Right lobe of liver (tissue), 6 donors: Measurements from ENCODE around the gene E2F6. TPM values are rescaled to one million over a fixed set of nuclear protein-coding genes. Genes with fewer than 3 reads are reported as not detected.

Experiments
- ATAC-seq, 4 donors: fragments of 200-7000 bp; cut with Tn5 transposase; one replicate each; pipeline ENCODE4 v1.9.1; 2020; ENCODE audit warnings: mild to moderate bottlenecking in 4 of 4, moderate library complexity in 4 of 4
- DNase-seq, 3 donors: peaks; one replicate each; pipeline ENCODE4 v3.0.0-alpha.2; 2020
- H3K27ac ChIP-seq, 3 donors: fragments of 200-600 bp; one replicate each; pipeline ENCODE4 v1.8.0; 2022
- H3K27me3 ChIP-seq, 2 donors: fragments of 200-600 bp; one replicate each; pipeline ENCODE4 v1.8.0; 2022
- H3K36me3 ChIP-seq, 4 donors: fragments of 200-600 bp; sonication (generic) in 1 of 4; one replicate each; pipeline versions ENCODE4 v1.5.1 to v1.8.0; 2017 to 2022; ENCODE audit warnings: control low read depth in 1 of 4
- H3K4me1 ChIP-seq, 4 donors: fragments of 200-600 bp; sonication (generic) in 1 of 4; one replicate each; pipeline versions ENCODE4 v1.5.1 to v1.8.0; 2017 to 2022; ENCODE audit warnings: control low read depth in 1 of 4
- H3K4me3 ChIP-seq, 3 donors: fragments of 200-600 bp; one replicate each; pipeline ENCODE4 v1.8.0; 2022
- H3K9me3 ChIP-seq, 4 donors: fragments of 200-600 bp; sonication (generic) in 1 of 4; one replicate each; pipeline versions ENCODE4 v1.5.1 to v1.8.0; 2017 to 2022; ENCODE audit warnings: control low read depth in 1 of 4
- CTCF ChIP-seq, 4 donors: fragments of 200-600 bp in 3 of 4; fragments of 450-650 bp in 1 of 4; IDR thresholded peaks; one replicate each; pipeline versions ENCODE4 v1.5.1 to v1.8.0; 2016 to 2022; ENCODE audit warnings: antibody characterized with exemption in 4 of 4, mild to moderate bottlenecking in 2 of 4
- POLR2A ChIP-seq: fragments of 450-650 bp; IDR thresholded peaks from one replicate; pipeline ENCODE4 v1.6.1; 2017; ENCODE audit warnings: antibody characterized with exemption, mild to moderate bottlenecking
- WGBS: methylation state at CpG from one replicate; pipeline ENCODE4 v1.1.6; 2018; ENCODE audit warnings: low coverage, low lambda C conversion rate; ENCODE audit not compliant: insufficient coverage; ENCODE audit errors: missing lambda C conversion rate; 5-methylcytosine and 5-hydroxymethylcytosine counted together
- intact Hi-C, 2 donors: fragments of 100-400 bp; cut with DNase I; formaldehyde crosslinking; loops; one replicate each; pipeline versions ENCODE4 v1.11.2 to v1.14.1; 2022
- total RNA-seq, 6 experiments: library from RNA; depleted of rRNA in 2 of 6; stranded (reverse); fragments of >200 nt in 2 of 6; fragmentation: NEBNext Ultra II Directional in 3 of 6; extraction: Animal tissue kit (Norgen Biotek cat#: 25700) in 3 of 6; gene quantifications; one replicate each; pipeline versions ENCODE4 v1.1.0 to v1.2.4, GENCODE V29; 2016 to 2023
- donor health status: DM: no; HTN: yes; CAD: no.
- donor health status: DM: no; HTN: no; CAD: no.
- donor health status: DM: no; HTN: no; CAD: no.
- donor health status: DM: no; HTN: yes; CAD: no.
- donor health status: DM: no; HTN: yes; CAD: no.

The E2F6 gene
- total RNA-seq, 6 experiments from 2014 or later: 4.4 to 9.9 (median 5.8) TPM

- intact Hi-C loops: no loop called here
- Histone ChIP-seq H3K4me1 (no peaks in the 10 kb centered on the region), H3K27ac (no peak overlapping the region), H3K27me3 (no peaks in the 10 kb centered on the region), H3K36me3 (no peaks in the 10 kb centered on the region), H3K9me3 (no peaks in the 10 kb centered on the region), H3K4me3 (no peak overlapping the region)
- 98% methylated on average over 8 of the region's 9 CpGs for WGBS
- no peak for DNase-seq
- TF ChIP-seq CTCF (IDR thresholded peaks at IDR 0.05) (no peak), POLR2A (no peak)
- ATAC-seq: no peak
Observed at GRCh38 chr2:11438555-11439080, 27.3 kb downstream of the E2F6 start.

GRCh38 chr2:11437602-11438001 is 28.4 kb downstream of the E2F6 start:
- no peaks in the 10 kb centered on the region for H3K9me3 ChIP-seq
- no peak overlapping the region for H3K27ac ChIP-seq
- no peak for TF ChIP-seq POLR2A
- no peak for TF ChIP-seq CTCF (IDR thresholded peaks at IDR 0.05)
- no peaks in the 10 kb centered on the region for H3K27me3 ChIP-seq
- no peak overlapping the region for H3K4me3 ChIP-seq
- intact Hi-C loops: no loop called here
- no peaks in the 10 kb centered on the region for H3K36me3 ChIP-seq
- no peaks in the 10 kb centered on the region for H3K4me1 ChIP-seq
- WGBS: 94% methylated on average over 3 of the region's 5 CpGs
- DNase-seq: no peak
- no peak for ATAC-seq

GRCh38 chr2:11435036-11435435 is 30.9 kb downstream of the E2F6 start:
- DNase-seq (no peak), ATAC-seq (no peak)
- no peak overlapping the region for H3K27ac ChIP-seq
- H3K9me3 ChIP-seq: no peaks in the 10 kb centered on the region
- H3K4me3 ChIP-seq: no peak overlapping the region
- H3K4me1 ChIP-seq: no peaks in the 10 kb centered on the region
- no peak for TF ChIP-seq CTCF (IDR thresholded peaks at IDR 0.05)
- TF ChIP-seq POLR2A: no peak
- intact Hi-C loops: no loop called here
- WGBS: 90% methylated on average over 3 of the region's 8 CpGs
- no peaks in the 10 kb centered on the region for H3K27me3 ChIP-seq
- no peaks in the 10 kb centered on the region for H3K36me3 ChIP-seq

- ATAC-seq (peak in 1 of 4 donors; percentile 21), DNase-seq (no peak)
- Histone ChIP-seq H3K27ac (no peak overlapping the region), H3K27me3 (no peaks in the 10 kb centered on the region), H3K4me1 (no peaks in the 10 kb centered on the region), H3K9me3 (no peaks in the 10 kb centered on the region), H3K4me3 (no peak overlapping the region), H3K36me3 (no peaks in the 10 kb centered on the region)
- WGBS: 90% methylated on average over 7 of the region's 7 CpGs
- intact Hi-C loops: no loop called here
- TF ChIP-seq POLR2A (no peak), CTCF (IDR thresholded peaks at IDR 0.05) (no peak)
Observed at GRCh38 chr2:11434443-11434842, 31.5 kb downstream of the E2F6 start.

GRCh38 chr2:11433822-11434221 is 32.1 kb downstream of the E2F6 start:
- no peak for TF ChIP-seq POLR2A
- no peak for TF ChIP-seq CTCF (IDR thresholded peaks at IDR 0.05)
- Histone ChIP-seq H3K36me3 (no peaks in the 10 kb centered on the region), H3K27me3 (no peaks in the 10 kb centered on the region), H3K4me1 (no peaks in the 10 kb centered on the region), H3K4me3 (no peak overlapping the region), H3K9me3 (no peaks in the 10 kb centered on the region), H3K27ac (no peak overlapping the region)
- ATAC-seq (no peak), DNase-seq (no peak)
- WGBS: 65% methylated on average over 5 of the region's 5 CpGs
- intact Hi-C loops: no loop called here
